SK-N-MC (cell line): ENCODE results near the gene NKAIN2.

Experiments used
- EZH2 ChIP-seq: fragments of 200-600 bp; sonication (generic); IDR thresholded peaks from one replicate; pipeline ENCODE4 v1.6.1; 2017; ENCODE audit warnings: antibody characterized with exemption
- POLR2AphosphoS5 ChIP-seq: IDR thresholded peaks from 2 replicates; pipeline ENCODE4 v1.6.1; 2012; ENCODE audit warnings: mild to moderate bottlenecking, low read depth, low read length, borderline replicate concordance

DNA sequence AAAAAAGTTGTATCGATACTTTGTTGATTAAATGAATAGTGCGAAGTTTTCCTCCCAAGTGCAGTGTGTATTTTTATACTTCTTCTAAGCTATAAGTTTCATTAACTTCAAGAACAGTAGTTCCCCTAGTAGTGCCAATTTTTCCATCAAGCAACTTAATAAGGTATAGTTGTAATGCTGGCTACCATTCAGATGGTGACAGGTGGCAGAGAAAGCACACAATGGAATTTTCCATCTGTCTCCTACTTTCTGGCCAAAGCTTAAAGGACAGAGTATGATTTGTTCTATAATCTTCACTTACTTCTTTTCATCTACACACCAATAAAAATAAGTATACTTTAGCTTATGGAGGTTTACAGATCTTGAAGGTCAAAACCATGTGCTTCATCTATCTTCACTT, 431.1 kb downstream of the NKAIN2 start:
- TF ChIP-seq EZH2 (no peak), POLR2AphosphoS5 (no peak)
